ENCODE data around the gene GUK1. TPM values are rescaled to one million over a fixed set of nuclear protein-coding genes. Genes with fewer than 3 reads are reported as not detected.

The GUK1 gene
- total RNA-seq, 1 experiment from 2014 or later = 111 TPM

DNA sequence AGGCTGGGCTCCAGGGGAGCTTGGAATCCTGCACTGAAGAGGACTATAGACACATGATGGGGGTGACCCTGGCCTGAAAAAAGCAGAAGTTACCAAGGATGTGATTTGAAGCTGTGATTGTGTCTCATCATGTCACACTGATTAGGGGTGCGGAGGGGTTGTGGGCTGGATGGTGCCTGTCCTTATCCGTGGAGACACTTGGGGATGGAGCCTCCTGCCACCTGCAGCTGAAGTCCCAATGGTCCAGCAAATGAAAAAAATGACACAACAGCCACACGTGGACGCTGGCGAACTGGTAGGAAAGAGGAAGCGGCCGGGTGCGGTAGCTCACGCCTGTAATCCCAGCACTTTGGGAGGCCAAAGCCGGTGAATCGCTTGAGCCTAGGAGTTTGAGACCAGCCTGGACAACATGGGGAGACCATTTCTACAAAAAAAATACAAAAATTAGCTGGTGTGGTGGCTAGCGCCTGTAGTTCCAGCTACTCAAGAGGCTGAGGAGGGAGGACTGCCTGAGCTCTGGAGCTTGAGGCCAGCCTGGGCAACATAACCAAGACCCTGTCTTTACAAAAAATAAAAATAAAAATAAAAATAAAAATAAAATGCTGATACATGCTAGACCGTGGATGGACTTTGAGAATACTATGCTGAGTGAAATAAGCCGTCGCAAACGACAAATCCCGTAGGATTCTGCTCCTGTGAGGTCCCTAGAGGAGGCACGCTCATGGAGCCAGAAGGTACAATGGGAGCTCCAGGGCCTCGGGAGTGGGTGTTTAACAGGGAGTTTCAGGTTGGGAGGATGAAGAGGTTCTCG, 24.7 kb downstream of the GUK1 start:
- H3K27ac Mint-ChIP-seq = peak overlapping the region; percentile 98
- TF ChIP-seq HMGA2 (CRISPR knock-in tag; IDR thresholded peaks at IDR 0.05) (peak; percentile 53; the same call in 1 of the 2 replicates), MAX (CRISPR knock-in tag; IDR thresholded peaks at IDR 0.05) (no peak)
- no peak for DNase-seq (ENCODE audit: low spot score)
- ChIA-PET POLR2A (interaction anchor here (1.0 to 1.3 kb wide), 4 partner anchors 9 to 83 kb away, joined by 3 to 11 read pairs (median 4); no protein-coding TSS in a partner anchor), CTCF (interaction anchor here (0.6 to 4.3 kb wide), 21 partner anchors 8 to 267 kb away, joined by 3 to 39 read pairs (median 6); partner anchors contain the start of genes ARF1, GJC2 and GUK1)
- H3K36me3 Mint-ChIP-seq = no peaks in the 10 kb centered on the region
- ATAC-seq = peak; percentile 0; the same call in 1 of the 2 replicates
- no peaks in the 10 kb centered on the region for H3K9me3 Mint-ChIP-seq
- H3K4me1 Mint-ChIP-seq = peaks cover 13% of the 10 kb centered on the region; the same call in 1 of the 2 replicates
- peak overlapping the region; percentile 85 for H3K4me3 Mint-ChIP-seq
- H3K27me3 Mint-ChIP-seq (ENCODE audit: low read depth) = peaks cover 6% of the 10 kb centered on the region

DNA sequence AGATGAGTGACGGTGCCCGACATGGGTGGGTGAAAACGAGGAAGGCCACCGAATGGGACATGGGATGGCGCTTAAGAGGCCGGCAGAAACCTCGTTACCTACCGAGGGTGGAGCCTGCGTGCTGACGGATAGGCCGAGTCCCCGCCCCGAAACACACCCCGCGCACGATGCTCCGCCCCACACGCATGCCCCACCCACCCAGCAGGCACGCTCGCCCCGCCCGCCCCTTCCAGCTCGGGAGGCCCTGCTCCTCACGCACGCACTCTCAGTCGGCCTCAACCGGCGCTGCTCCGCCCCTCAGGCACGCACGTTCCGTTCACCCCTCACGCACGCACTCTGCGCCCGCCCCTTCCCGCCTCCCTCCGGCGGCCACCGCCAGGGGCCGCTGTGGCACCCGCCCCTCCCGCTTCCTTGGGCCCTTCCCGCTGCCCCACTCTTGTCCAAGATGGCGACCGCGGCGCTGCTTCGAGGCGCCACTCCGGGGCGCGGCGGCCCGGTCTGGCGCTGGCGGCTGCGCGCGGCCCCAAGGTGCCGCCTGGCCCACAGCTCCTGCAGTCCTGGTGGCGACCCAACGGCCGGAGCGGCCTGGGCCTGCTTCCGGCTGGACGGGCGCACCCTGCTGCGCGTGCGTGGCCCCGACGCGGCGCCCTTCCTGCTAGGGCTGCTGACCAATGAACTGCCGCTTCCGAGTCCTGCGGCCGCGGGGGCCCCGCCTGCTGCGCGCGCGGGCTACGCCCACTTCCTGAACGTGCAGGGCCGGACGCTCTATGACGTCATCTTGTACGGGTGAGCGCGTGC, 25.5 kb downstream of the GUK1 start, which contains the start of gene IBA57:
Gene IBA57, plus strand, starts transcription at position 433 of the 798 bp plus-strand sequence. Its CDS starts 13 bp downstream, at position 446.
- Mint-ChIP-seq H3K4me1 (peaks cover 13% of the 10 kb centered on the region; the same call in 1 of the 2 replicates), H3K27ac (peak within 1 kb of the TSS; percentile 98), H3K9me3 (no peaks in the 10 kb centered on the region), H3K36me3 (no peaks in the 10 kb centered on the region), H3K27me3 (ENCODE audit: low read depth) (peaks cover 6% of the 10 kb centered on the region; the same call in 1 of the 2 replicates), H3K4me3 (peak within 1 kb of the TSS; percentile 85)
- ATAC-seq (peak; percentile 94), DNase-seq (ENCODE audit: low spot score) (peak; percentile 99)
- CTCF ChIA-PET = interaction anchor here (0.6 to 4.3 kb wide), 26 partner anchors 9 to 1968 kb away, joined by 3 to 39 read pairs (median 5); partner anchors contain the start of genes ARF1, GJC2 and GUK1
- POLR2A ChIA-PET = interaction anchor here (0.6 to 1.3 kb wide), 6 partner anchors 8 to 299 kb away, joined by 3 to 11 read pairs (median 3); partner anchors contain the start of gene ARF1
- TF ChIP-seq ESRRA (CRISPR knock-in tag; IDR thresholded peaks at IDR 0.05; ENCODE audit: borderline replicate concordance) (peak; percentile 86), MLX (CRISPR knock-in tag; IDR thresholded peaks at IDR 0.05) (no peak), TEAD1 (CRISPR knock-in tag; IDR thresholded peaks at IDR 0.05) (peak; percentile 48; the same call in 1 of the 2 replicates), ZBTB43 (CRISPR knock-in tag; IDR thresholded peaks at IDR 0.05) (no peak), TP53 (CRISPR knock-in tag; IDR thresholded peaks at IDR 0.05) (no peak), CBFB (CRISPR knock-in tag; IDR thresholded peaks at IDR 0.05; ENCODE audit: low read depth) (0 out of 2 replicates have a peak, but pooled peaks have one; percentile 56), ZNF121 (CRISPR knock-in tag; IDR thresholded peaks at IDR 0.05) (no peak), ZBTB21 (CRISPR knock-in tag; IDR thresholded peaks at IDR 0.05; ENCODE audit: borderline replicate concordance) (peak; percentile 97), MYBL2 (CRISPR knock-in tag; IDR thresholded peaks at IDR 0.05) (no peak), ZNF232 (CRISPR knock-in tag; IDR thresholded peaks at IDR 0.05) (0 out of 2 replicates have a peak, but pooled peaks have one; percentile 41), ZNF317 (CRISPR knock-in tag; IDR thresholded peaks at IDR 0.05; ENCODE audit: borderline replicate concordance, low read depth) (no peak), EMX1 (CRISPR knock-in tag; IDR thresholded peaks at IDR 0.05) (no peak), ETV6 (CRISPR knock-in tag; IDR thresholded peaks at IDR 0.05) (peak; percentile 90; the same call in 1 of the 2 replicates), TEAD4 (CRISPR knock-in tag; IDR thresholded peaks at IDR 0.05) (no peak)
- TF ChIP-seq, protein P1, sequence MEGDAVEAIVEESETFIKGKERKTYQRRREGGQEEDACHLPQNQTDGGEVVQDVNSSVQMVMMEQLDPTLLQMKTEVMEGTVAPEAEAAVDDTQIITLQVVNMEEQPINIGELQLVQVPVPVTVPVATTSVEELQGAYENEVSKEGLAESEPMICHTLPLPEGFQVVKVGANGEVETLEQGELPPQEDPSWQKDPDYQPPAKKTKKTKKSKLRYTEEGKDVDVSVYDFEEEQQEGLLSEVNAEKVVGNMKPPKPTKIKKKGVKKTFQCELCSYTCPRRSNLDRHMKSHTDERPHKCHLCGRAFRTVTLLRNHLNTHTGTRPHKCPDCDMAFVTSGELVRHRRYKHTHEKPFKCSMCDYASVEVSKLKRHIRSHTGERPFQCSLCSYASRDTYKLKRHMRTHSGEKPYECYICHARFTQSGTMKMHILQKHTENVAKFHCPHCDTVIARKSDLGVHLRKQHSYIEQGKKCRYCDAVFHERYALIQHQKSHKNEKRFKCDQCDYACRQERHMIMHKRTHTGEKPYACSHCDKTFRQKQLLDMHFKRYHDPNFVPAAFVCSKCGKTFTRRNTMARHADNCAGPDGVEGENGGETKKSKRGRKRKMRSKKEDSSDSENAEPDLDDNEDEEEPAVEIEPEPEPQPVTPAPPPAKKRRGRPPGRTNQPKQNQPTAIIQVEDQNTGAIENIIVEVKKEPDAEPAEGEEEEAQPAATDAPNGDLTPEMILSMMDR (IDR thresholded peaks at IDR 0.05) = peak; percentile 71
- TF ChIP-seq, protein P2, sequence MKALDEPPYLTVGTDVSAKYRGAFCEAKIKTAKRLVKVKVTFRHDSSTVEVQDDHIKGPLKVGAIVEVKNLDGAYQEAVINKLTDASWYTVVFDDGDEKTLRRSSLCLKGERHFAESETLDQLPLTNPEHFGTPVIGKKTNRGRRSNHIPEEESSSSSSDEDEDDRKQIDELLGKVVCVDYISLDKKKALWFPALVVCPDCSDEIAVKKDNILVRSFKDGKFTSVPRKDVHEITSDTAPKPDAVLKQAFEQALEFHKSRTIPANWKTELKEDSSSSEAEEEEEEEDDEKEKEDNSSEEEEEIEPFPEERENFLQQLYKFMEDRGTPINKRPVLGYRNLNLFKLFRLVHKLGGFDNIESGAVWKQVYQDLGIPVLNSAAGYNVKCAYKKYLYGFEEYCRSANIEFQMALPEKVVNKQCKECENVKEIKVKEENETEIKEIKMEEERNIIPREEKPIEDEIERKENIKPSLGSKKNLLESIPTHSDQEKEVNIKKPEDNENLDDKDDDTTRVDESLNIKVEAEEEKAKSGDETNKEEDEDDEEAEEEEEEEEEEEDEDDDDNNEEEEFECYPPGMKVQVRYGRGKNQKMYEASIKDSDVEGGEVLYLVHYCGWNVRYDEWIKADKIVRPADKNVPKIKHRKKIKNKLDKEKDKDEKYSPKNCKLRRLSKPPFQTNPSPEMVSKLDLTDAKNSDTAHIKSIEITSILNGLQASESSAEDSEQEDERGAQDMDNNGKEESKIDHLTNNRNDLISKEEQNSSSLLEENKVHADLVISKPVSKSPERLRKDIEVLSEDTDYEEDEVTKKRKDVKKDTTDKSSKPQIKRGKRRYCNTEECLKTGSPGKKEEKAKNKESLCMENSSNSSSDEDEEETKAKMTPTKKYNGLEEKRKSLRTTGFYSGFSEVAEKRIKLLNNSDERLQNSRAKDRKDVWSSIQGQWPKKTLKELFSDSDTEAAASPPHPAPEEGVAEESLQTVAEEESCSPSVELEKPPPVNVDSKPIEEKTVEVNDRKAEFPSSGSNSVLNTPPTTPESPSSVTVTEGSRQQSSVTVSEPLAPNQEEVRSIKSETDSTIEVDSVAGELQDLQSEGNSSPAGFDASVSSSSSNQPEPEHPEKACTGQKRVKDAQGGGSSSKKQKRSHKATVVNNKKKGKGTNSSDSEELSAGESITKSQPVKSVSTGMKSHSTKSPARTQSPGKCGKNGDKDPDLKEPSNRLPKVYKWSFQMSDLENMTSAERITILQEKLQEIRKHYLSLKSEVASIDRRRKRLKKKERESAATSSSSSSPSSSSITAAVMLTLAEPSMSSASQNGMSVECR (CRISPR knock-in tag; IDR thresholded peaks at IDR 0.05; ENCODE audit: borderline replicate concordance) = peak; percentile 65; the same call in 1 of the 2 replicates
- TF ChIP-seq, protein P3, sequence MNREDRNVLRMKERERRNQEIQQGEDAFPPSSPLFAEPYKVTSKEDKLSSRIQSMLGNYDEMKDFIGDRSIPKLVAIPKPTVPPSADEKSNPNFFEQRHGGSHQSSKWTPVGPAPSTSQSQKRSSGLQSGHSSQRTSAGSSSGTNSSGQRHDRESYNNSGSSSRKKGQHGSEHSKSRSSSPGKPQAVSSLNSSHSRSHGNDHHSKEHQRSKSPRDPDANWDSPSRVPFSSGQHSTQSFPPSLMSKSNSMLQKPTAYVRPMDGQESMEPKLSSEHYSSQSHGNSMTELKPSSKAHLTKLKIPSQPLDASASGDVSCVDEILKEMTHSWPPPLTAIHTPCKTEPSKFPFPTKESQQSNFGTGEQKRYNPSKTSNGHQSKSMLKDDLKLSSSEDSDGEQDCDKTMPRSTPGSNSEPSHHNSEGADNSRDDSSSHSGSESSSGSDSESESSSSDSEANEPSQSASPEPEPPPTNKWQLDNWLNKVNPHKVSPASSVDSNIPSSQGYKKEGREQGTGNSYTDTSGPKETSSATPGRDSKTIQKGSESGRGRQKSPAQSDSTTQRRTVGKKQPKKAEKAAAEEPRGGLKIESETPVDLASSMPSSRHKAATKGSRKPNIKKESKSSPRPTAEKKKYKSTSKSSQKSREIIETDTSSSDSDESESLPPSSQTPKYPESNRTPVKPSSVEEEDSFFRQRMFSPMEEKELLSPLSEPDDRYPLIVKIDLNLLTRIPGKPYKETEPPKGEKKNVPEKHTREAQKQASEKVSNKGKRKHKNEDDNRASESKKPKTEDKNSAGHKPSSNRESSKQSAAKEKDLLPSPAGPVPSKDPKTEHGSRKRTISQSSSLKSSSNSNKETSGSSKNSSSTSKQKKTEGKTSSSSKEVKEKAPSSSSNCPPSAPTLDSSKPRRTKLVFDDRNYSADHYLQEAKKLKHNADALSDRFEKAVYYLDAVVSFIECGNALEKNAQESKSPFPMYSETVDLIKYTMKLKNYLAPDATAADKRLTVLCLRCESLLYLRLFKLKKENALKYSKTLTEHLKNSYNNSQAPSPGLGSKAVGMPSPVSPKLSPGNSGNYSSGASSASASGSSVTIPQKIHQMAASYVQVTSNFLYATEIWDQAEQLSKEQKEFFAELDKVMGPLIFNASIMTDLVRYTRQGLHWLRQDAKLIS (CRISPR knock-in tag; IDR thresholded peaks at IDR 0.05; ENCODE audit: borderline replicate concordance) = no peak
